Kidney epithelial cell (primary cell): ENCODE measurements around the gene EPAS1. TPM values are rescaled to one million over a fixed set of nuclear protein-coding genes. Genes with fewer than 3 reads are reported as not detected.

Source experiments
- DNase-seq: peaks from one replicate; pipeline ENCODE4 v3.0.0-alpha.2; 2010; ENCODE audit warnings: low read depth
- H3K27me3 ChIP-seq: 2 replicates; pipeline ENCODE4 v1.6.0; 2011; ENCODE audit warnings: low read length; ENCODE audit not compliant: control insufficient read depth, insufficient read depth
- H3K36me3 ChIP-seq: 2 replicates; pipeline ENCODE4 v1.5.1; 2011; ENCODE audit warnings: low read length; ENCODE audit not compliant: control insufficient read depth, insufficient read depth
- H3K4me3 ChIP-seq: 2 replicates; pipeline ENCODE4 v1.5.1; 2011; ENCODE audit warnings: low read depth, mild to moderate bottlenecking, control low read depth, low read length
- total RNA-seq: library from RNA; depleted of rRNA; stranded (reverse); fragments of >200 nt; gene quantifications from 2 replicates; pipeline ENCODE4 v1.2.3, GENCODE V29; 2015
- TF ChIP-seq, protein P1 (sequence below): IDR thresholded peaks from 2 replicates; pipeline ENCODE4 v1.5.1; 2011; ENCODE audit warnings: mild to moderate bottlenecking, moderate library complexity, low read length, control low read depth, inconsistent platforms; ENCODE audit not compliant: insufficient read depth, poor library complexity, severe bottlenecking

EPAS1 gene
- total RNA-seq, 1 donor from 2014 or later, result 94.3 TPM

DNA sequence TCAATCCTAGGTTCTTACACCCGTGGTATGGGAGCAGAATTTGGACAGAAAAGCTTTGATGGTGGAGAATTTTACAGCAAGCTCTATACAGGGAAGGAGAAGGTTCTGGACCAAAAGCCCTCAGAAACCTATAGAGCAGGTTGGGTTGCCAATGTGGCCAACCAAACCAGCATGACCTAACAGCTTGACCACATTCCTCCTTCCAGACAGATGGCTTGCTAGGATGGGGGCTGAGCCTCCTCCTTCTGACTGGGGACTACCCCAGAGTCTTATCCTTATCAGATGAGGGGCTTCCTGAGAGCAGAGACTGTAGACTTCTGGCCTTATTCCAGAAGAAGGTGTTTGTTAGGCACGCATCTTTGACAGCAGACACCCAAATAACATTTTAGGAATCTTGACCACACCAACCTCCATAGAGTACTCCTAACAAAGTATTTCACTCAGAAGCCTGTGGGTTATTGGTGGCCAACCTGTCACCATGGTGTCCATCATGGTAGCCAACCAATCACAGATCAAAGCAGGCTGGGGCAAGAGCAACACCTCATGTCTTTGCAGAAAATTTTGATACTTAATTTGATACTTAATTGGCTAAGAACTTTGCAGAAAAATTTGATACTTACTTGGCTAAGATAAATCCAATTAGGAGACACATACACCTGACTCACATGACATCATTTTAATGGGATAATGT, 34.8 kb upstream of the EPAS1 start:
- no peak overlapping the region for H3K4me3 ChIP-seq
- no peak for DNase-seq
- no peaks in the 10 kb centered on the region for H3K36me3 ChIP-seq
- TF ChIP-seq, protein P1, sequence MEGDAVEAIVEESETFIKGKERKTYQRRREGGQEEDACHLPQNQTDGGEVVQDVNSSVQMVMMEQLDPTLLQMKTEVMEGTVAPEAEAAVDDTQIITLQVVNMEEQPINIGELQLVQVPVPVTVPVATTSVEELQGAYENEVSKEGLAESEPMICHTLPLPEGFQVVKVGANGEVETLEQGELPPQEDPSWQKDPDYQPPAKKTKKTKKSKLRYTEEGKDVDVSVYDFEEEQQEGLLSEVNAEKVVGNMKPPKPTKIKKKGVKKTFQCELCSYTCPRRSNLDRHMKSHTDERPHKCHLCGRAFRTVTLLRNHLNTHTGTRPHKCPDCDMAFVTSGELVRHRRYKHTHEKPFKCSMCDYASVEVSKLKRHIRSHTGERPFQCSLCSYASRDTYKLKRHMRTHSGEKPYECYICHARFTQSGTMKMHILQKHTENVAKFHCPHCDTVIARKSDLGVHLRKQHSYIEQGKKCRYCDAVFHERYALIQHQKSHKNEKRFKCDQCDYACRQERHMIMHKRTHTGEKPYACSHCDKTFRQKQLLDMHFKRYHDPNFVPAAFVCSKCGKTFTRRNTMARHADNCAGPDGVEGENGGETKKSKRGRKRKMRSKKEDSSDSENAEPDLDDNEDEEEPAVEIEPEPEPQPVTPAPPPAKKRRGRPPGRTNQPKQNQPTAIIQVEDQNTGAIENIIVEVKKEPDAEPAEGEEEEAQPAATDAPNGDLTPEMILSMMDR, result no peak
- H3K27me3 ChIP-seq, result no peaks in the 10 kb centered on the region

DNA sequence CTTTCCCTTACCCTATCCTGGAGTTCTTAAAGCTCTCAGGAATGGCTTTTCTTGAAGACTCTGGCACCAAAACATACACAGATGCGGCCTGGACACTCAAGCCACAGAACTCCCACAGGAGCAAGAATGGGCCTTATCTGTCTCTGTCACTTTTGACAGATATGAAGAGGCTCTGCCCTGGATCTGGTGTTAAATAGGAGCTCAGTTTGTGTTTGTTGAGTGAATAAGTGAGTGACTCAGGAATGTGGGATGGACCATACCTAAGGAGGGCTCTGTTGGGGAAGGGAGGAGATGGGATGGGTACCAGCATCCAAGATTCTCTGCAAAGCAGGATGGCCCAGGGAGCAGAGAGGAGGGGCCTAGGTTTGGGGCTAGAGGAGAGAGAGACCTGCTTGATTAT, 33.9 kb upstream of the EPAS1 start:
- H3K27me3 ChIP-seq, result no peaks in the 10 kb centered on the region
- H3K36me3 ChIP-seq, result no peaks in the 10 kb centered on the region
- DNase-seq, result no peak
- TF ChIP-seq, protein P1, result no peak
- no peak overlapping the region for H3K4me3 ChIP-seq

DNA sequence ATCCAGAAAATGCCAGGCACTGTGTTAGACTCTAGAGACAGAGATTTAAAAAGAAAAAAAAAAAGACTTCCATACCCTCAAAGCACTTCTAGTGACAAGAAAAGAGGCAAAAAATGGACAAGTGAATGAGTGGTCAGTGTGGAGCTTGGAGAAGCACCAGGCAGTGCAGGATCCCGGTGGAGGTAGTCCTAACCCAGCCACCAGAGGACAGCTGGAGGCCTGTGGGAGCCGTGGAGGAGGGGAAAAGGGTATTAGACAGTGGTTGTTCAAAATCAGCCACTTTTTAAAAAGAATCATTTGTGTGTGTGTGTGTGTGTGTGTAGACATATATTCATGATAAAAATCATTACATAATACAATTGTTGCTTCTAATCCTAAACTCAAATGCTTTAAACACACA, 32.8 kb upstream of the EPAS1 start:
- Histone ChIP-seq H3K4me3 (no peak overlapping the region), H3K27me3 (no peaks in the 10 kb centered on the region), H3K36me3 (no peaks in the 10 kb centered on the region)
- no peak for DNase-seq
- TF ChIP-seq, protein P1, result no peak

DNA sequence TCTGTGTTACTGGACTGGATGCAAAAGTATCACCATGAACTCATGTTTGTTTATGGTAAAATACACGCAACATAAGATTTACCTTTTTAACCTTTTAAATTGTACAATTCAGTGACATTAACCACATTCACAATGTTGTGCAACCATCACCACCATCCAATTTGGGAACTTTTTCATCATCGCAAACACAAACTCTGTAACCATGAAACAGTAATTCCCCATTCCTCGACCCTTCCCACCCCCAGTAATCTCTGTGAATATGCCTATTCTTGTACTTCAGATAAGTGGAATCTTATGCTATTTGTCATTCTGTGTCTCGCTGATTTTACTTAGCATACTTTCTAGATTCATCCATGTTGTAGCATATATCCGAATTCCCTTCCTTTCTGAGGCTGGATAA, 31.1 kb upstream of the EPAS1 start:
- DNase-seq, result no peak
- TF ChIP-seq, protein P1, result no peak
- H3K4me3 ChIP-seq, result no peak overlapping the region
- no peaks in the 10 kb centered on the region for H3K36me3 ChIP-seq
- no peaks in the 10 kb centered on the region for H3K27me3 ChIP-seq

DNA sequence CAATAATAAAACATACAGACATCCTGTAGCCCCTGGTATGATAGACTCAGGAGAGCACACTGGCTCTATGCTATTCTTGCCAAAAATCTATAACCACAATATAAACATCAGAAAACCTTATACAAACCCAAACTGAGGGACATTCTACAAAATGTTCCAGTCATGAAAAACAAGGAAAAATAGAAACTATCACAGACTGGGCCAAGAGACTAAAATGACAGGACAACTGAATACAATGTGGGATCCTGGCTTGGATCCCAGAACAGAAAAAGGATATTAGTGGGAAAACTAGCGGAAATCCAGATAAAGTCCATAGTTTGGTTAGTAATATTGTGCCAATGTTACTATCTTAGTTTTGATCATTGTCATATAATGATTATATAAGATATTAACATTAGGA, 29.6 kb upstream of the EPAS1 start:
- TF ChIP-seq, protein P1, result no peak
- H3K36me3 ChIP-seq, result no peaks in the 10 kb centered on the region
- no peak for DNase-seq
- no peak overlapping the region for H3K4me3 ChIP-seq
- H3K27me3 ChIP-seq, result no peaks in the 10 kb centered on the region

DNA sequence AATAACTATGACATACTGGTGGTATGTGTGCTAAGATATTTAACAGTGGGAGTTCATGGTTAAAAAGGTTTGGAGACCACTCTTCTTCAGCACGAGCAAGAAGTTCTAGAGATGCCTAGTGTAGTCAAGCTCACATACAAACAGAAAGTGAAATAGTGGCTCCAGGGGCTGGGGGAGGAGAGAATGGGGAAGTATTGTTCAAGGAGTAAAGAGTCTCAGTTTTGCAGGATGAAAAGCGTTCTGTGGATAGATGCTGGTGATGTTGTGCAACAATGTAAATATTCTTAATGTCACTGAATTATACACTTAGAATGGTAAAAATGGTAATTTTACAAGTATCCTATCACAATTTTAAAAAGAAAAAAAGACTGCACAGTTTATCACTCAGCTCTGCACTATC, 29.0 kb upstream of the EPAS1 start:
- H3K4me3 ChIP-seq, result no peak overlapping the region
- DNase-seq, result no peak
- H3K36me3 ChIP-seq, result no peaks in the 10 kb centered on the region
- no peaks in the 10 kb centered on the region for H3K27me3 ChIP-seq
- TF ChIP-seq, protein P1, result no peak
